ENCODE results near the gene SUGCT.

GRCh38 chr7:40608321-40609075 lies 473.7 kb downstream of the SUGCT start:
- TF ChIP-seq POLR2A (IDR thresholded peaks at IDR 0.05; ENCODE audit: low read depth, low read length): no peak
- TF ChIP-seq POLR2AphosphoS5 (IDR thresholded peaks at IDR 0.05; ENCODE audit: low read depth, low read length): no peak
- TF ChIP-seq TAF1 (IDR thresholded peaks at IDR 0.05; ENCODE audit: low read depth, low read length): no peak
